Heart right ventricle (tissue), 16 donors: ENCODE results near the gene AKAP9. TPM values are rescaled to one million over a fixed set of nuclear protein-coding genes. Genes with fewer than 3 reads are reported as not detected.

Source experiments
- ATAC-seq, 8 donors: fragments of 200-7000 bp; cut with Tn5 transposase; one replicate each; pipeline ENCODE4 v1.9.1; 2020; ENCODE audit warnings: mild to moderate bottlenecking in 8 of 8, moderate library complexity in 8 of 8, moderate number of reproducible peaks in 1 of 8
- DNase-seq, 2 donors: peaks; one replicate each; pipeline ENCODE4 v3.0.0-alpha.2; 2020
- H3K27ac ChIP-seq, 10 donors: fragments of 200-600 bp; sonication (generic) in 2 of 10; one replicate each; pipeline versions ENCODE4 v1.5.0 to v1.8.0; 2020 to 2022; ENCODE audit warnings: mild to moderate bottlenecking in 3 of 10
- H3K27me3 ChIP-seq, 7 donors: fragments of 200-600 bp; one replicate each; pipeline ENCODE4 v1.8.0; 2021 to 2022; ENCODE audit warnings: mild to moderate bottlenecking in 2 of 7
- H3K36me3 ChIP-seq, 9 donors: fragments of 200-600 bp; sonication (generic) in 1 of 9; one replicate each; pipeline versions ENCODE4 v1.5.0 to v1.8.0; 2020 to 2022; ENCODE audit warnings: mild to moderate bottlenecking in 2 of 9
- H3K4me1 ChIP-seq, 9 donors: fragments of 200-600 bp; sonication (generic) in 1 of 9; one replicate each; pipeline versions ENCODE4 v1.5.0 to v1.8.0; 2020 to 2022; ENCODE audit warnings: mild to moderate bottlenecking in 4 of 9
- H3K4me3 ChIP-seq, 10 donors: fragments of 200-600 bp; sonication (generic) in 2 of 10; one replicate each; pipeline versions ENCODE4 v1.5.0 to v1.8.0; 2020 to 2022; ENCODE audit warnings: mild to moderate bottlenecking in 7 of 10, moderate library complexity in 2 of 10
- H3K9me3 ChIP-seq, 11 donors: fragments of 200-600 bp in 10 of 11; sonication (generic) in 2 of 11; one replicate each; pipeline versions ENCODE4 v1.5.0 to v1.8.0; 2013 to 2022; ENCODE audit warnings: mild to moderate bottlenecking in 2 of 11, control low read depth in 1 of 11, moderate library complexity in 1 of 11
- CTCF ChIP-seq, 9 donors: fragments of 200-600 bp; sonication (generic) in 2 of 9; IDR thresholded peaks; one replicate each; pipeline versions ENCODE4 v1.5.0 to v1.8.0; 2021 to 2022; ENCODE audit warnings: antibody characterized with exemption in 9 of 9, mild to moderate bottlenecking in 5 of 9, moderate library complexity in 1 of 9
- WGBS, 2 donors: extraction: QIAGEN DNeasy Blood & Tissue Kit; methylation state at CpG; one replicate each; pipeline ENCODE4 v1.1.7; 2013; ENCODE audit warnings: inconsistent platforms in 1 of 2; 5-methylcytosine and 5-hydroxymethylcytosine counted together
- intact Hi-C, 10 donors: fragments of 100-400 bp; cut with DNase I; formaldehyde crosslinking; loops; one replicate each; pipeline versions ENCODE4 v1.11.1 to v1.14.2; 2022
- polyA plus RNA-seq, 2 donors: library from polyadenylated mRNA; stranded (reverse); fragments of 200-250 nt; gene quantifications; one replicate each; pipeline ENCODE4 v1.2.3, GENCODE V29; 2013
- total RNA-seq, 10 donors: library from RNA; stranded (reverse); fragmentation: NEBNext Ultra II Directional in 3 of 10; extraction: Animal tissue kit (Norgen Biotek cat#: 25700) in 3 of 10; gene quantifications; one replicate each; pipeline versions ENCODE4 v1.2.1 to v1.2.4, GENCODE V29; 2021 to 2023
- donor health status: Arrhythmogenic right ventricular cardiomyopathy.
- donor health status: ischemic (EF 13 %, LVEDD 7.1; RV severe dilation, severe dysfunction).
- donor health status: healthy with polysubstance abuse.
- donor health status: DM: no; HTN: yes; CAD: no.
- donor health status: DM: no; HTN: no; CAD: no.
- donor health status: ischemic (EF 25% LVEDD 6.9; RV normal size, moderate dysfunction).
- donor health status: ischemic (EF 25% LVEDD 5.7; RV mildly dilated, moderate dysfunction).
- donor health status: healthy.
- donor health status: DM: yes; HTN: yes; CAD: no.
- donor health status: Ischemic cardiomyopathy.
- donor health status: ischemic (EF 35%, LVEDD 5.7; RV mildly dilated, moderate dysfunction).
- donor health status: nonischemic (EF 11% LVEDD 7.7; RV severe dilation, severe dysfunction).
- donor health status: DM: yes; HTN: yes; CAD: no.
- donor health status: PGD.
- donor health status: ischemic (EF 29% LVEDD 5.4; RV normal size, mild dysfunction).
- donor health status: nonischemic (EF 23%, LVEDD 6.1; RV moderate dilation, normal function).

The AKAP9 gene
- total and polyA plus RNA-seq, 12 donors: 5.9 to 62.3 (median 49.2) TPM

GRCh38 chr7:92131764-92132330 lies 191.2 kb downstream of the AKAP9 start:
- no peak overlapping the region for H3K27ac ChIP-seq
- TF ChIP-seq CTCF (IDR thresholded peaks at IDR 0.05): no peak
- 69 to 83% methylated on average over 4 of the region's 4 CpGs for WGBS, 2 donors
- intact Hi-C loops: loop anchor here in 3 of 10 donors (5.0 to 10.0 kb wide), 2 partner anchors 83 to 315 kb away; partner anchors contain the start of gene GATAD1 (in 3 of the 3)
- no peak for DNase-seq
- peaks cover 0 to 44% (median 5%) of the 10 kb centered on the region in 9 donors for H3K36me3 ChIP-seq
- no peaks in the 10 kb centered on the region for H3K27me3 ChIP-seq
- no peaks in the 10 kb centered on the region for H3K9me3 ChIP-seq
- H3K4me1 ChIP-seq: peaks cover 0 to 26% (median 16%) of the 10 kb centered on the region in 9 donors
- ATAC-seq: no peak
- no peak overlapping the region for H3K4me3 ChIP-seq

DNA sequence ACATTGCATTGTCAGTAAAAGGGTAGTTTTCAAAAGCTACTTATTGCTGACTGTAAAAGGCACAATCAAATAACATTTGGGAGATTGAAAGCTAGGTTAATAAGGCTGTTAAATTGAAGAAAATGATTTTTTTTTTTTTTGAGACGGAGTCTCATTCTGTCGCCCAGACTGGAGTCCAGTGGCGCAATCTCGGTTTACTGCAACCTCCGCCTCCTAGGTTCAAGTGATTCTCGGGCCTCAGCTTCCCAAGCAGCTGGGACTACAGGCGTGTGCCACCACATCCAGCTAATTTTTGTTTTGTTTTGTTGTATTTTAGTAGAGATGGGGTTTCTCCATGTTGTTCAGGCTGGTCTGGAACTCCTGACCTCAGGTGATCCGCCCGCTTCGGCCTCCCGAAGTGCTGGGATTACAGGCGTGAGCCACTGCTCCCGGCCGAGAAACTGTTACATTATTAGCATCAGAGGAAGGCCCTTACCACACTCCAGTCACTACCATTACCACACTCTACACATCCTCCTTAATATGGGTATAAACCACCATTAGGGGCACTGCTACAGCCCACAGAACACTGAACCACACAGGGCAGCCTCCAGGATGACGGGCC lies 192.6 kb downstream of the AKAP9 start:
- no peaks in the 10 kb centered on the region for H3K27me3 ChIP-seq
- no peak for TF ChIP-seq CTCF (IDR thresholded peaks at IDR 0.05)
- intact Hi-C loops: loop anchor here in 3 of 10 donors (5.0 to 10.0 kb wide), 2 partner anchors 82 to 314 kb away; partner anchors contain the start of gene GATAD1 (in 3 of the 3)
- peak overlapping the region; percentile 77 to 99 (median 89) for H3K4me3 ChIP-seq
- H3K27ac ChIP-seq: peak overlapping the region in 8 of 10 donors; percentile 93 to 99 (median 95)
- ATAC-seq (peak in 7 of 8 donors; percentile 0 to 31 (median 2)), DNase-seq (no peak)
- H3K9me3 ChIP-seq: no peaks in the 10 kb centered on the region
- H3K4me1 ChIP-seq: peaks cover 0 to 26% (median 16%) of the 10 kb centered on the region in 9 donors
- WGBS, 2 donors: 41 to 47% methylated on average over 15 of the region's 15 CpGs
- peaks cover 0 to 32% (median 5%) of the 10 kb centered on the region in 9 donors for H3K36me3 ChIP-seq

- Histone ChIP-seq H3K27ac (peak overlapping the region; percentile 90 to 99 (median 94)), H3K4me1 (peaks cover 0 to 26% (median 16%) of the 10 kb centered on the region in 9 donors), H3K9me3 (no peaks in the 10 kb centered on the region), H3K4me3 (peak overlapping the region; percentile 77 to 99 (median 89)), H3K36me3 (peaks cover 0 to 27% (median 5%) of the 10 kb centered on the region in 9 donors), H3K27me3 (no peaks in the 10 kb centered on the region)
- intact Hi-C loops: loop anchor here in 3 of 10 donors (2.0 to 10.0 kb wide), 3 partner anchors 45 to 313 kb away; partner anchors contain the start of genes GATAD1 (in 3 of the 3) and LRRD1 (in 1 of the 3)
- 0 to 1% methylated on average over 40 to 42 of the region's 42 CpGs for WGBS, 2 donors
- DNase-seq: peak; percentile 68 to 73
- ATAC-seq: peak; percentile 44 to 80 (median 53)
- TF ChIP-seq CTCF (IDR thresholded peaks at IDR 0.05): peak; percentile 50 to 87 (median 78)
Observed at GRCh38 chr7:92133737-92134270, 193.1 kb downstream of the AKAP9 start.
